ENCODE results near the gene LRRC61.
A peak's percentile ranks its signal among the peaks of the same experiment; 100 is the strongest.
"Not testable (repeated sequence)": the region's sequence is repeated elsewhere in the genome, so short reads cannot be mapped to it uniquely, and the experiment has no call there.

LRRC61 gene

GRCh38 chr7:150307904-150308303 is 15.3 kb upstream of the LRRC61 start:
- no peak for DNase-seq (ENCODE audit: low spot score)

GRCh38 chr7:150308575-150308974 is 14.6 kb upstream of the LRRC61 start:
- no peak for DNase-seq (ENCODE audit: low spot score)

- DNase-seq (ENCODE audit: low spot score): no peak
Observed at GRCh38 chr7:150311146-150311545, 12.0 kb upstream of the LRRC61 start.

- DNase-seq (ENCODE audit: low spot score): no peak
Observed at GRCh38 chr7:150311711-150312110, 11.4 kb upstream of the LRRC61 start.

GRCh38 chr7:150312649-150313366 is 10.3 kb upstream of the LRRC61 start:
- DNase-seq (ENCODE audit: low spot score): not testable (repeated sequence)

- DNase-seq (ENCODE audit: low spot score): no peak
Observed at GRCh38 chr7:150313367-150313809, 9.8 kb upstream of the LRRC61 start.

- DNase-seq (ENCODE audit: low spot score): no peak
Observed at GRCh38 chr7:150313870-150314269, 9.3 kb upstream of the LRRC61 start.

GRCh38 chr7:150314639-150315239 is 8.4 kb upstream of the LRRC61 start:
- DNase-seq (ENCODE audit: low spot score): no peak

GRCh38 chr7:150316987-150317386 is 6.2 kb upstream of the LRRC61 start:
- DNase-seq (ENCODE audit: low spot score): not testable (repeated sequence)

- DNase-seq (ENCODE audit: low spot score): no peak
Observed at GRCh38 chr7:150317748-150318444, 5.3 kb upstream of the LRRC61 start.

- no peak for DNase-seq (ENCODE audit: low spot score)
Observed at GRCh38 chr7:150321788-150322113, 1.4 kb upstream of the LRRC61 start.

- DNase-seq (ENCODE audit: low spot score): peak; percentile 78
Observed at GRCh38 chr7:150322114-150322832, 882 bp upstream of the LRRC61 start.

GRCh38 chr7:150323682-150324372 is 672 bp downstream of the LRRC61 start:
- DNase-seq (ENCODE audit: low spot score): no peak

- DNase-seq (ENCODE audit: low spot score): no peak
Observed at GRCh38 chr7:150324373-150324961, 1.3 kb downstream of the LRRC61 start.

GRCh38 chr7:150325110-150325611 is 2.0 kb downstream of the LRRC61 start:
- no peak for DNase-seq (ENCODE audit: low spot score)

- DNase-seq (ENCODE audit: low spot score): no peak
Observed at GRCh38 chr7:150325901-150326300, 2.7 kb downstream of the LRRC61 start.

- DNase-seq (ENCODE audit: low spot score): no peak
Observed at GRCh38 chr7:150326657-150327268, 3.6 kb downstream of the LRRC61 start.

- DNase-seq (ENCODE audit: low spot score): no peak
Observed at GRCh38 chr7:150327308-150327707, 4.2 kb downstream of the LRRC61 start.

- no peak for DNase-seq (ENCODE audit: low spot score)
Observed at GRCh38 chr7:150329331-150330120, 6.4 kb downstream of the LRRC61 start.

GRCh38 chr7:150330211-150330885 is 7.2 kb downstream of the LRRC61 start:
- no peak for DNase-seq (ENCODE audit: low spot score)

Data from CD4-positive, alpha-beta T cell treated with Interleukin-2 at 100 ng/mL for 4 hours (primary cell).